Measurements from ENCODE around the gene RHOT1.
"Not testable (repeated sequence)": the region's sequence is repeated elsewhere in the genome, so short reads cannot be mapped to it uniquely, and the experiment has no call there.

Gene RHOT1

DNA sequence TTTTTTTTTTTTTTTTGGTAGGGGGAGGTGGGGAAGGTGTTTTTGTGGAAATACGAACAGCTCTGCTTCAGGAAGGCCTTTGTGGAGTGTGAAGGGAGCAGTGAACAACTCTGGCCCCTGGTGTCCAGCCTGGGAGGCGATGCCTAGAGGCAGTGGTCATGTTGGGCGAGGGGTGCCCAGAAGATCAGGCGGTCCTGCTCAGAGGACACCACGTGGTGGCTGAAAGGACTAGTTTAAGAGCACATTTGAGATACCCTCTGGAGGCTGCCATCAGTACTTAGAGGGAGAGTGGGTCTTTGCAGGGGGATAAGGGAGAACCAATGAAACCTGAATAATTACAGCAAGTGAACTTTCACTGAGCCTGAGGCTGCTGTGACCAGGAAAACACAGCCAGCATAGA lies 40.1 kb upstream of the RHOT1 start:
- Histone ChIP-seq H3K27me3 (ENCODE audit: insufficient read depth, poor library complexity, severe bottlenecking) (no peaks in the 10 kb centered on the region), H3K4me3 (replicated peaks; ENCODE audit: insufficient read depth, low read length) (no peak overlapping the region), H3K27ac (replicated peaks) (no peak overlapping the region)
- DNase-seq (ENCODE audit: low read depth in 1 of 2, low spot score in 1 of 2): no peak
- TF ChIP-seq POLR2AphosphoS5 (IDR thresholded peaks at IDR 0.05; ENCODE audit: low read depth) (no peak), SPI1 (IDR thresholded peaks at IDR 0.05; ENCODE audit: borderline replicate concordance, low read depth) (no peak), GABPA (IDR thresholded peaks at IDR 0.05; ENCODE audit: low read depth) (no peak)
- TF ChIP-seq, protein P1, sequence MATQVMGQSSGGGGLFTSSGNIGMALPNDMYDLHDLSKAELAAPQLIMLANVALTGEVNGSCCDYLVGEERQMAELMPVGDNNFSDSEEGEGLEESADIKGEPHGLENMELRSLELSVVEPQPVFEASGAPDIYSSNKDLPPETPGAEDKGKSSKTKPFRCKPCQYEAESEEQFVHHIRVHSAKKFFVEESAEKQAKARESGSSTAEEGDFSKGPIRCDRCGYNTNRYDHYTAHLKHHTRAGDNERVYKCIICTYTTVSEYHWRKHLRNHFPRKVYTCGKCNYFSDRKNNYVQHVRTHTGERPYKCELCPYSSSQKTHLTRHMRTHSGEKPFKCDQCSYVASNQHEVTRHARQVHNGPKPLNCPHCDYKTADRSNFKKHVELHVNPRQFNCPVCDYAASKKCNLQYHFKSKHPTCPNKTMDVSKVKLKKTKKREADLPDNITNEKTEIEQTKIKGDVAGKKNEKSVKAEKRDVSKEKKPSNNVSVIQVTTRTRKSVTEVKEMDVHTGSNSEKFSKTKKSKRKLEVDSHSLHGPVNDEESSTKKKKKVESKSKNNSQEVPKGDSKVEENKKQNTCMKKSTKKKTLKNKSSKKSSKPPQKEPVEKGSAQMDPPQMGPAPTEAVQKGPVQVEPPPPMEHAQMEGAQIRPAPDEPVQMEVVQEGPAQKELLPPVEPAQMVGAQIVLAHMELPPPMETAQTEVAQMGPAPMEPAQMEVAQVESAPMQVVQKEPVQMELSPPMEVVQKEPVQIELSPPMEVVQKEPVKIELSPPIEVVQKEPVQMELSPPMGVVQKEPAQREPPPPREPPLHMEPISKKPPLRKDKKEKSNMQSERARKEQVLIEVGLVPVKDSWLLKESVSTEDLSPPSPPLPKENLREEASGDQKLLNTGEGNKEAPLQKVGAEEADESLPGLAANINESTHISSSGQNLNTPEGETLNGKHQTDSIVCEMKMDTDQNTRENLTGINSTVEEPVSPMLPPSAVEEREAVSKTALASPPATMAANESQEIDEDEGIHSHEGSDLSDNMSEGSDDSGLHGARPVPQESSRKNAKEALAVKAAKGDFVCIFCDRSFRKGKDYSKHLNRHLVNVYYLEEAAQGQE (IDR thresholded peaks at IDR 0.05; ENCODE audit: insufficient replicate concordance, low read depth): no peak
- TF ChIP-seq, protein P2, sequence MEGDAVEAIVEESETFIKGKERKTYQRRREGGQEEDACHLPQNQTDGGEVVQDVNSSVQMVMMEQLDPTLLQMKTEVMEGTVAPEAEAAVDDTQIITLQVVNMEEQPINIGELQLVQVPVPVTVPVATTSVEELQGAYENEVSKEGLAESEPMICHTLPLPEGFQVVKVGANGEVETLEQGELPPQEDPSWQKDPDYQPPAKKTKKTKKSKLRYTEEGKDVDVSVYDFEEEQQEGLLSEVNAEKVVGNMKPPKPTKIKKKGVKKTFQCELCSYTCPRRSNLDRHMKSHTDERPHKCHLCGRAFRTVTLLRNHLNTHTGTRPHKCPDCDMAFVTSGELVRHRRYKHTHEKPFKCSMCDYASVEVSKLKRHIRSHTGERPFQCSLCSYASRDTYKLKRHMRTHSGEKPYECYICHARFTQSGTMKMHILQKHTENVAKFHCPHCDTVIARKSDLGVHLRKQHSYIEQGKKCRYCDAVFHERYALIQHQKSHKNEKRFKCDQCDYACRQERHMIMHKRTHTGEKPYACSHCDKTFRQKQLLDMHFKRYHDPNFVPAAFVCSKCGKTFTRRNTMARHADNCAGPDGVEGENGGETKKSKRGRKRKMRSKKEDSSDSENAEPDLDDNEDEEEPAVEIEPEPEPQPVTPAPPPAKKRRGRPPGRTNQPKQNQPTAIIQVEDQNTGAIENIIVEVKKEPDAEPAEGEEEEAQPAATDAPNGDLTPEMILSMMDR (IDR thresholded peaks at IDR 0.05; ENCODE audit: insufficient read depth, low read length): no peak

DNA sequence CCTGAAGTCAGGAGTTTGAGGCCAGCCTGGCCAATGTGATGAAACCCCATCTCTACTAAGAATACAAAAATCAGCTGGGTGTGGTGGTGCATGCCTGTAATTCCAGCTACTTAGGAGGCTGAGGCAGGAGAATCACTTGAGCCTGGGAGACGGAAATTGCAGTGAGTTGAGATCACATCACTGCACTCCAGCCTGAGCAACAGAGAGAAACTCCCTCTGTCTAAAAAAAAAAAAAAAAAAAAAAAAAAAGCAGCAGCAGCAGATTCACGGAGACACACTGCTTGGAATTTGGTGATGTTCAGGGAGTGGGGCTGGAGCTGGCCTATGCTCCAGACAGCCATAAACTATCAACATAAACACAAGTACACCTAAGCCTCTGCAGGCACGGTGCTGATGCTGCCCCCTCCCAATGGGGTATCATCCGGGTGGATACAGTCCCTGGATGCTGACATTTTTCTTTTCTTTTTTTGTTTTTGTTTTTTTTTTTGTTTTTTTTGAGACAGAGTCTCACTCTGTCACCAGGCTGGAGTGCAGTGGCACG lies 39.6 kb upstream of the RHOT1 start:
- no peak overlapping the region for H3K27ac ChIP-seq (replicated peaks)
- no peak for DNase-seq (ENCODE audit: low read depth in 1 of 2, low spot score in 1 of 2)
- no peak overlapping the region for H3K4me3 ChIP-seq (replicated peaks; ENCODE audit: insufficient read depth, low read length)
- TF ChIP-seq, protein P2 (IDR thresholded peaks at IDR 0.05; ENCODE audit: insufficient read depth, low read length): no peak
- TF ChIP-seq GABPA (IDR thresholded peaks at IDR 0.05; ENCODE audit: low read depth): no peak
- TF ChIP-seq, protein P1 (IDR thresholded peaks at IDR 0.05; ENCODE audit: insufficient replicate concordance, low read depth): no peak
- TF ChIP-seq POLR2AphosphoS5 (IDR thresholded peaks at IDR 0.05; ENCODE audit: low read depth): no peak
- no peak for TF ChIP-seq SPI1 (IDR thresholded peaks at IDR 0.05; ENCODE audit: borderline replicate concordance, low read depth)
- no peaks in the 10 kb centered on the region for H3K27me3 ChIP-seq (ENCODE audit: insufficient read depth, poor library complexity, severe bottlenecking)

DNA sequence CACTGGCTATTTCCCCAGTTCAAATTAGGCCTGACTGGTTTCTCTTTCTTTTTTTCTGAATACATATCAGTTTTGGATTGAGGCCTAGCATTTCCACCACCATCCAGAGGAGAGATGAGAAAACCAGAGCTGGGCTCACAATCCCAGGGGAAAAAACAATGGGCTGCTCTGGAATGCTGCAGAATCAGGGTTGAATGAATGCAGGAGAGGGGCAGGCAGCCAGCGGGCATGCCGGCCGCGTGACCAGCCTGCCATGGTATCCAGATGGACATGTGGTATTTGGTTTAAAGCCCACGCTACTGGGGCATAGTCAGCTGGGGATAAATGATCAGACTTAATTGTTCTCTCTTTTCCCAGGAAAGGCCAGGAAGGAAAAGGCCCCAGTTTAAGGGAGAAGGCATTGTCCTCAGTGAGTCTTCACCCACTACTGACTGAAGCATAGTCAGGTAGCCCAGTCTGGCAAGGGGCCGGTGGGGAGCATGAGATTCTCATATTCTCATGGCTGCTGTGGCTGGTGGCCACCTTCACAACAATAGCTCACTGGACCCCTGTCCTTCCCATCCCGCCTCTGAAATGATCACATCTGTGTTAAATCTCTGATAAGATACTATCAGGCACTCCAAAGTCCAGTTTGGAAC lies 38.7 kb upstream of the RHOT1 start:
- TF ChIP-seq GABPA (IDR thresholded peaks at IDR 0.05; ENCODE audit: low read depth) (no peak), POLR2AphosphoS5 (IDR thresholded peaks at IDR 0.05; ENCODE audit: low read depth) (no peak)
- no peak for DNase-seq (ENCODE audit: low read depth in 1 of 2, low spot score in 1 of 2)
- no peak overlapping the region for H3K27ac ChIP-seq (replicated peaks)
- no peaks in the 10 kb centered on the region for H3K27me3 ChIP-seq (ENCODE audit: insufficient read depth, poor library complexity, severe bottlenecking)
- H3K4me3 ChIP-seq (replicated peaks; ENCODE audit: insufficient read depth, low read length): no peak overlapping the region

- no peak overlapping the region for H3K27ac ChIP-seq (replicated peaks)
- no peaks in the 10 kb centered on the region for H3K27me3 ChIP-seq (ENCODE audit: insufficient read depth, poor library complexity, severe bottlenecking)
- DNase-seq (ENCODE audit: low read depth in 1 of 2, low spot score in 1 of 2): peak in 1 of 2 experiments; percentile 54
- TF ChIP-seq SPI1 (IDR thresholded peaks at IDR 0.05; ENCODE audit: borderline replicate concordance, low read depth) (peak; percentile 84), GABPA (IDR thresholded peaks at IDR 0.05; ENCODE audit: low read depth) (no peak)
- H3K4me3 ChIP-seq (replicated peaks; ENCODE audit: insufficient read depth, low read length): no peak overlapping the region
These were observed 38.1 kb upstream of the RHOT1 start for GRCh38 chr17:32104158-32104557.

GRCh38 chr17:32106471-32106981 lies 35.8 kb upstream of the RHOT1 start:
- H3K4me3 ChIP-seq (replicated peaks; ENCODE audit: insufficient read depth, low read length); H3K27me3 ChIP-seq (ENCODE audit: insufficient read depth, poor library complexity, severe bottlenecking); DNase-seq (ENCODE audit: low read depth in 1 of 2, low spot score in 1 of 2); H3K27ac ChIP-seq (replicated peaks): not testable (repeated sequence)
